GM12864 (cell line): ENCODE results near the gene VPS13D.

Experiments
- DNase-seq: peaks from one replicate; pipeline ENCODE4 v3.0.0-alpha.2; 2011; ENCODE audit warnings: low read depth
- H3K4me3 ChIP-seq: 2 replicates; pipeline ENCODE4 v1.5.1; 2011; ENCODE audit warnings: mild to moderate bottlenecking, low read depth, low read length, control low read depth
- CTCF ChIP-seq: IDR thresholded peaks from 2 replicates; pipeline ENCODE4 v1.5.1; 2011; ENCODE audit warnings: low read depth, mild to moderate bottlenecking, moderate library complexity, low read length, control low read depth, inconsistent platforms; ENCODE audit errors: missing control alignments

VPS13D gene

DNA sequence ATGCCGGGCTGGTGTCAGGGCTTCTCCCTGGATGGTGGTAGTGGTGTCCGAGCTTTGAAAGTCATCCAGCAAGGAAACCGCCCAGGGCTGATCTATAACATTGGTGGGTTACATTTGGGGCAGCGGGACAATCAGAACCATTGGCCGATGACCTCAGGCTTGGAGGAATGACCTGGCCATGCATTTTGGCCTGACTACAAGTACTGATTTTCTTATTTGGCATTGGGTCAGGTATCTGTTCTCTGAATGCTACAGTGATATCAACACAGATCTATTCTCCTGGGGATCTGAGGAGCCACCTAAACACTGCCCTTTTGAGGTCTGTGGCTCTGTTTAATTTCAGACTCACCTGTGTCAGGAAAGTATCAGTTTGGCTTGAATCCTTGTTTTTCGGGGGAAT lies 128.7 kb downstream of the VPS13D start:
- DNase-seq = no peak
- no peak overlapping the region for H3K4me3 ChIP-seq
- TF ChIP-seq CTCF = no peak

GRCh38 chr1:12359359-12360133 lies 129.7 kb downstream of the VPS13D start:
- no peak for DNase-seq
- TF ChIP-seq CTCF = no peak
- no peak overlapping the region for H3K4me3 ChIP-seq

GRCh38 chr1:12368646-12369045 lies 138.8 kb downstream of the VPS13D start:
- no peak for DNase-seq
- no peak overlapping the region for H3K4me3 ChIP-seq
- no peak for TF ChIP-seq CTCF

GRCh38 chr1:12369258-12369657 lies 139.4 kb downstream of the VPS13D start:
- DNase-seq = no peak
- no peak overlapping the region for H3K4me3 ChIP-seq
- TF ChIP-seq CTCF = no peak

- no peak overlapping the region for H3K4me3 ChIP-seq
- DNase-seq = no peak
- no peak for TF ChIP-seq CTCF
Measured at GRCh38 chr1:12370333-12370975, 140.6 kb downstream of the VPS13D start.

DNA sequence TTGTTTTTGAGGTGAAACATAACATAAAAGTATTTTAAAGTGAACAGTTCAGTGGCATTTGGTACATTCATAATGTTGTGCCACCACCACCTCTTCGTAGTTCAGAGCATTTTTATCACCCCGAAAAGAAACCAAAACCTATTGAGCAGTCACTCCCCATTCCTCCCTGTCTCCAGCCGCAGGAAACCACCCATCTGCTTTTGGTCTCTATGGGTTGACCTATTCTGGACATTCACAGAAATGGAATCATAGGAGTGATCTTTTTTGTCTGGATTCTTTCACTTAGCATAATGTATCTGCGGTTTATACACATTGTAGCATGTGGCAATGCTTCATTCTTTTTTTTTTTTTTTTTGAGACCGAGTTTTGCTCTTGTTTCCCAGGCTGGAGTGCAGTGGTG lies 141.2 kb downstream of the VPS13D start:
- TF ChIP-seq CTCF = no peak
- DNase-seq = no peak
- H3K4me3 ChIP-seq = no peak overlapping the region
